GM10266 (cell line): ENCODE data around the gene LRRC45.
"Not testable (repeated sequence)": the region's sequence is repeated elsewhere in the genome, so short reads cannot be mapped to it uniquely, and the experiment has no call there.

Experiments used
- DNase-seq: peaks from one replicate; pipeline ENCODE4 v3.0.0; 2012; ENCODE audit errors: extremely low spot score
- TF ChIP-seq, protein P1 (sequence below): IDR thresholded peaks from 2 replicates; pipeline ENCODE4 v1.5.1; 2012; ENCODE audit warnings: mild to moderate bottlenecking, low read depth; ENCODE audit not compliant: control insufficient read depth, insufficient read depth; ENCODE audit errors: missing control alignments

LRRC45 gene

DNA sequence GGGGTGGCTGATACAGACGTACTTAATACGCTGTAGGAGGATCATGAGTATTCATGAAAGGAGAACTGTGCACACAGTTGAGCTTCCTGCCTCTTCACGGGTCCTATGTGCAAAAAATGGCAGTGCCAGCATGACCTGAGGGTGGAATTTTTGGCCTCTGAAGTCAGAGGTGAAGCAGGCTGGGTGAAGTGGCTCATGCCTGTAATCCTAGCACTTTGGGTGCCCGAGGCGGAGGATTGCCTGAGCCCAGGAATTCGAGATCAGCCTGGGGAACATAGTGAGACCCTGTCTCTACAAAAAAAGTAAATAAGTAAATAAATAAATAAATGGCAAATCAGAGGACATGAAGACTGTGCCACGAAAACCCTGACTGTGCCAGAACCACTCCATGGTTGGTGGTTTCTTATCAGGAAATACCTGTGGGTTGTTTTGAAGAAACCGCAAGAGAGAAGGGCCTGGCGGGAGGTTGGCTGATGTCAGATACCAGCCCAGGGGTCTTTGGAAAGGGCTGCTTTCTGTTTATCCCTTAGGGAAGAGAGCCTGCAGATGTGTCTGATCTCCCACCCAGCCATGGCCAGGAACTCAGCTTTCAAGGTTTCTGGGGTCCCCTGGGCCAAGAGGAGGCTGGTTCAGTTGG, 42.3 kb upstream of the LRRC45 start:
- TF ChIP-seq, protein P1, sequence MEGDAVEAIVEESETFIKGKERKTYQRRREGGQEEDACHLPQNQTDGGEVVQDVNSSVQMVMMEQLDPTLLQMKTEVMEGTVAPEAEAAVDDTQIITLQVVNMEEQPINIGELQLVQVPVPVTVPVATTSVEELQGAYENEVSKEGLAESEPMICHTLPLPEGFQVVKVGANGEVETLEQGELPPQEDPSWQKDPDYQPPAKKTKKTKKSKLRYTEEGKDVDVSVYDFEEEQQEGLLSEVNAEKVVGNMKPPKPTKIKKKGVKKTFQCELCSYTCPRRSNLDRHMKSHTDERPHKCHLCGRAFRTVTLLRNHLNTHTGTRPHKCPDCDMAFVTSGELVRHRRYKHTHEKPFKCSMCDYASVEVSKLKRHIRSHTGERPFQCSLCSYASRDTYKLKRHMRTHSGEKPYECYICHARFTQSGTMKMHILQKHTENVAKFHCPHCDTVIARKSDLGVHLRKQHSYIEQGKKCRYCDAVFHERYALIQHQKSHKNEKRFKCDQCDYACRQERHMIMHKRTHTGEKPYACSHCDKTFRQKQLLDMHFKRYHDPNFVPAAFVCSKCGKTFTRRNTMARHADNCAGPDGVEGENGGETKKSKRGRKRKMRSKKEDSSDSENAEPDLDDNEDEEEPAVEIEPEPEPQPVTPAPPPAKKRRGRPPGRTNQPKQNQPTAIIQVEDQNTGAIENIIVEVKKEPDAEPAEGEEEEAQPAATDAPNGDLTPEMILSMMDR, result no peak
- no peak for DNase-seq

DNA sequence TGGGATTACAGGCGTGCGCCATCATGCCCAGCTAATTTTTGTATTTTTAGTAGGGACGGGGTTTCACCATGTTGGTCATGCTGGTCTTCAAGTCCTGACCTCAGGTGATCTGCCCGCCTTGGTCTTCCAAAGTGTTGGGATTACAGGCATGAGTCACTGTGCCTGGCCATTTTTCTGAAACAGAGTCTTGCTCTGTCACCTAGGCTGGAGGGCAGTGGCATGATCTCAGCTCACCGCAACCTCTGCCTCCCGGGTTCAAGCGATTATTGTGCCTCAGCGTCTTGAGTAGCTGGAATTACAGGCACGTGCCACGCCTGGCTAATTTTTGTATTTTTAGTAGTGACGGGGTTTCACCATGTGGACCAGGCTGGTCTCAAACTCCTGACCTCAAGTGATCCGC, 41.6 kb upstream of the LRRC45 start:
- DNase-seq, result not testable (repeated sequence)

DNA sequence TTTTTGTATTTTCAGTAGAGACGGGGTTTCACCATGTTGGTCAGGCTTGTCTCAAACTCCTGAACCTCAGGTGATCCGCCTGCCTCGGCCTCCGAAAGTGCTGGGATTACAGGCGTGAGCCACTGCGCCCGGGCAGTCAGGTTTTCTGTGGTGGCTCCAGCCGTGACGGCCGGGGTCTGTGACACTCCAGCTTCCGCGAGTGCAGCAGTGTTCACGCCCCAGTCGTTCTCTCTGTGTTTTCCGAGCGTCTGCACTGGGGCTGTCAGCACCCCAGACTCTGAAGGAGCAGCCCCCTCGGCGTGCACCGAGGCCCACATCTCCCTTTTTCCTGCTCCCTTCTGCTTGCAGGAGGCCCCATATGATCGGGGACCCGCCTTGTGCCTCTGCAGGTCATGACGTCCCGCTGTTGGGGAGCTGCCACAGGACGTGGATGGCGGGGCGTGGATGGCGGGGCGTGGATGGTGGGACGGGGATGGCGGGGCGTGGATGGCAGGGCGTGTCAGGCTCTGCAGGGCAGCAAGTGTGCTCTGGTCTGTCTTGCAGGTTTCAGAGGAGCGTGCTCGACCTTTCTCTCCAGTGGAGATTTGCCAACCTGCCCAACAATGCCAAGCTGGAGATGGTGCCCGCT, 40.0 kb upstream of the LRRC45 start:
- TF ChIP-seq, protein P1, result no peak
- DNase-seq, result no peak

DNA sequence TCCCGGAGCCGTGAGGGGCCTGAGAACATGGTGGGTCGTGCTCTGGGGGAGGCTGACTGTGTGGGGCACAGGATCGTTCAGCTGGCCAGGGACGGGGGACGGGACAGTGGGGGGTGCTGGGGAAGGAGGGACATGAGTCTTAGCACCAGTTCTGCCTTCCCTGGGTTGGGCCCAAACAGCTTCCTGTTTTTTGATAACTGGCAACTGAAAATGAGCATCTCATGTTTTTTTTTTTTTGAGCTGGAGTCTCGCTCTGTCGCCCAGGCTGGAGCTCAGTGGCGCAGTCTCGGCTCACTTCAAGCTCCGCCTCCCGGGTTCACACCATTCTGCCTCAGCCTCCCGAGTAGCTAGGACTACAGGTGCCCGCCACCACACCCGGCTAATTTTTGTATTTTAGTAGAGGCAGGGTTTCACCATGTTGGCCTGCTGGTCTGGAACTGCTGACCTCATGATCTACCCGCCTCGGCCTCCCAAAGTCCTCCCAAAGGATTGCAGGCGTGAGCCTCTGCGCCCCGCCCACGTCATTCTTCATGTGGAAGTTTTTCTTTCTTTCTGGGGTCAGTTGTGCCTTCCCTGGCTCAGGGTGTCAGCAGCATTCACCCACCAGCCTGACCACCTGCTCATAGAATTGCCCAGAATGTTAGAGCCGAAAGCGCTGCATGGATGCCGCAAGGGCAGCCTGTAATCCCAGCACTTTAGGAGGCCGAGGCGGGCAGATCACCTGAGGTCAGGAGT, 39.3 kb upstream of the LRRC45 start:
- no peak for DNase-seq
- TF ChIP-seq, protein P1, result no peak

DNA sequence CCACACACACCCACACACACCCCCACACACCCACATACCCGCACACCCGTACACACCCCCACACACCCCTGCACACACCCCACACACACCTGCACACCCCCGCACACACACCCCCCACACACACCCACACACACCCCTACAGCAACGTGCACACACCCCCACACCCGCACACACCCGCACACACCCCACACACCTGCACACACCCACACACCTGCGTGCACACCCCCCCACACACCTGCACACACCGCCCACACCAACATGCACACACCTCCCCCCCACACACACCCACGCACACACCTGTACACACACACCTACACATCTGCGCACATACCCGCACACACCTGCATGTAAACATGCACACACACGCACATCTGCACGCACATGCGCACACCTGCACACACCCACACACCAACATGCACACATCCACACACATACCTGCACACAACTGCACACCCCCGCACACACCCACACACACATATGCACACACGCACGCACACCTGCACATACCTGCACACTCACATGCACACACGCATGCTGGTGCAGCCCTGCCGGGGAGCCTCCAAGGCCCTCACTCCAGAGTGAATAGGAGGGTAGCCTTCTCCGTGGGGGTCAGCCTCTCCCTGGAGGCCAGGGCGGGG, 38.2 kb upstream of the LRRC45 start:
- TF ChIP-seq, protein P1, result no peak
- DNase-seq, result no peak

DNA sequence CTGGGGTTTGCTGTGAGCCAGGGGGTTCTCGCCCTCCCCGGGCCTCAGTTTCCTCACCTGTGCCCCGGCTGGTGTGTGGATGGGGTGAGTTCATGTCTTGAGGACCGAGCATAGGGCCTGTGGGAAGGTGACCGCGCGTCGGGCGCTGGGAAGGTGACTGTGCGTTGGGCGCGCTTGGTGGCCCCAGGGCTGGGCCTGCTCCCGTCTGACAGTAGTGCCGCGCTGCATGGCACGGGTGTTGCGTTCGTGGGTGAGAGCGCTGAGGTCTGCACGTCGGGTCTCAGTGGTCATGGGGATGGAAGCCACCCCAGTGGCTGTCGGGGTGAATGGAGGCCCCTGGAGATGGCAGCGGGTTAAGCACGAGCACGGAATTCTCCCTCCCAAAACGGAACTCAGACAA, 36.5 kb upstream of the LRRC45 start:
- DNase-seq, result no peak
- TF ChIP-seq, protein P1, result no peak

DNA sequence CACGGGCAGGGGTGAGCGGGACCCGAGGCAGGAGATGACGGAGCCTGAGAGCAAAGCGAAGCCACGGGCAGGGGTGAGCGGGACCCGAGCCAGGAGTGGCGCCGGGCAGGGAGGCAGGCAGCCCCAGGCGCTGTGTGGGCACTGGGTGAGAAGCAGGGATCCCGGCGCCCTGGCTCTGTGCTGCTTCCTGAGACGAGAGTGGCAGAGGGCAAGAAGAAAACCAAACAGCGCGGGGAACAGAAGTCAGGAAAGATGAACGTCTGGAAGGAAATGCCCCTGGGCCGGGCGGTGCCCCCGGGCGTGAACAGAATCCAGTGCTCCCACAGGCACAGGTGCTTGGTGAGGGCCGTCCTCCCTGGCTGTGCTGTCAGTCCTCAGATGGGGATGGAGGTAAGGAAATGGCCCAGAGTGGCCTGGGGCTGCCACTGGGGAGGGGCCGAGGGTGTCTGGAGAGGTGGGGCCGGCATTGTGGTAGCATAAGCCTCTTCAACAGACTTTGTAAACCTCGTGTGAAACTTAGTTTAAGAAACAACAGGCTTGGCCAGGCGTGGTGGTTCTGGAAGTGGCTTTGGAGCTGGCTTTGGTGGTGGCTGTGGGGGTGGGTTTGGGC, 35.8 kb upstream of the LRRC45 start:
- TF ChIP-seq, protein P1, result no peak
- no peak for DNase-seq
